Liver (tissue), 9 donors: ENCODE results near the gene EEF2K. TPM values are rescaled to one million over a fixed set of nuclear protein-coding genes. Genes with fewer than 3 reads are reported as not detected.

Experiments used
- DNase-seq: peaks from one replicate; pipeline ENCODE4 v3.0.0-alpha.2; 2017; ENCODE audit warnings: low spot score
- H3K27ac ChIP-seq, 2 donors: one replicate each; pipeline ENCODE4 v1.7.0; 2013; ENCODE audit warnings: inconsistent platforms in 2 of 2, low read length in 2 of 2, control low read depth in 1 of 2, low read depth in 1 of 2, mild to moderate bottlenecking in 1 of 2
- H3K27me3 ChIP-seq, 4 donors: one replicate each; pipeline versions ENCODE4 v1.6.1 to v1.7.0; 2013; ENCODE audit warnings: low read length in 3 of 4, inconsistent platforms in 1 of 4, mild to moderate bottlenecking in 1 of 4, moderate library complexity in 1 of 4; ENCODE audit not compliant: control insufficient read depth in 4 of 4, insufficient read depth in 4 of 4
- H3K36me3 ChIP-seq, 4 donors: one replicate each; pipeline versions ENCODE4 v1.6.1 to v1.7.0; 2013; ENCODE audit warnings: low read length in 3 of 4, mild to moderate bottlenecking in 3 of 4, low read depth in 1 of 4, moderate library complexity in 1 of 4; ENCODE audit not compliant: control insufficient read depth in 4 of 4, insufficient read depth in 3 of 4
- H3K4me1 ChIP-seq, 4 donors: one replicate each; pipeline versions ENCODE4 v1.6.1 to v1.7.0; 2013; ENCODE audit warnings: low read length in 3 of 4, mild to moderate bottlenecking in 3 of 4, moderate library complexity in 1 of 4; ENCODE audit not compliant: control insufficient read depth in 4 of 4, insufficient read depth in 4 of 4
- H3K4me3 ChIP-seq, 3 donors: one replicate each; pipeline versions ENCODE4 v1.6.1 to v1.7.0; 2013; ENCODE audit warnings: low read length in 3 of 3, control low read depth in 1 of 3, low read depth in 1 of 3, mild to moderate bottlenecking in 1 of 3
- H3K9ac ChIP-seq, 2 donors: one replicate each; pipeline ENCODE4 v1.7.0; 2013; ENCODE audit warnings: low read length in 2 of 2, mild to moderate bottlenecking in 2 of 2, moderate library complexity in 2 of 2, control low read depth in 1 of 2, low read depth in 1 of 2
- H3K9me3 ChIP-seq, 4 donors: one replicate each; pipeline versions ENCODE4 v1.6.1 to v1.7.0; 2013; ENCODE audit warnings: low read length in 3 of 4; ENCODE audit not compliant: control insufficient read depth in 4 of 4
- EGR1 ChIP-seq, 2 donors: IDR thresholded peaks; 2 replicates each; pipeline ENCODE4 v1.6.1; 2016 to 2018; ENCODE audit warnings: antibody characterized with exemption in 2 of 2, low read depth in 2 of 2
- FOXA1 ChIP-seq: IDR thresholded peaks from 2 replicates; pipeline ENCODE4 v1.6.1; 2016; ENCODE audit warnings: antibody characterized with exemption
- FOXA2 ChIP-seq: IDR thresholded peaks from 2 replicates; pipeline ENCODE4 v1.6.1; 2016; ENCODE audit warnings: antibody characterized with exemption
- GABPA ChIP-seq, 2 donors: IDR thresholded peaks in 1 of 2; conservative IDR thresholded peaks in 1 of 2; 2 replicates each; pipeline ENCODE4 v1.6.1; 2016; ENCODE audit warnings: antibody characterized with exemption in 2 of 2, mild to moderate bottlenecking in 1 of 2, moderate library complexity in 1 of 2
- NR2F2 ChIP-seq: IDR thresholded peaks from 2 replicates; pipeline ENCODE4 v1.6.1; 2016; ENCODE audit warnings: antibody characterized with exemption
- RAD21 ChIP-seq, 2 donors: IDR thresholded peaks; 2 replicates each; pipeline ENCODE4 v1.6.1; 2016; ENCODE audit warnings: antibody characterized with exemption in 2 of 2, mild to moderate bottlenecking in 2 of 2
- RXRA ChIP-seq, 2 donors: IDR thresholded peaks; 2 replicates each; pipeline ENCODE4 v1.6.1; 2017 to 2018; ENCODE audit warnings: antibody characterized with exemption in 2 of 2, mild to moderate bottlenecking in 1 of 2
- SP1 ChIP-seq: IDR thresholded peaks from 2 replicates; pipeline ENCODE4 v1.6.1; 2018; ENCODE audit warnings: antibody characterized with exemption, mild to moderate bottlenecking
- TAF1 ChIP-seq: conservative IDR thresholded peaks from 2 replicates; pipeline ENCODE4 v1.6.1; 2016; ENCODE audit warnings: antibody characterized with exemption, mild to moderate bottlenecking
- YY1 ChIP-seq: IDR thresholded peaks from 2 replicates; pipeline ENCODE4 v1.6.1; 2016; ENCODE audit warnings: antibody characterized with exemption, mild to moderate bottlenecking
- WGBS: extraction: QIAGEN DNeasy Blood & Tissue Kit; methylation state at CpG from one replicate; pipeline ENCODE4 v1.1.7; 2013; 5-methylcytosine and 5-hydroxymethylcytosine counted together
- polyA plus RNA-seq, 2 donors: library from polyadenylated mRNA; stranded (reverse) in 1 of 2; unstranded in 1 of 2; fragments of 200-250 nt in 1 of 2; fragments of >200 nt in 1 of 2; fragmentation: Nextera tagmentation in 1 of 2; extraction: Ambion mirVana in 1 of 2; gene quantifications; one replicate each; pipeline versions ENCODE4 v1.2.1 to v1.2.3, GENCODE V29; 2013 to 2015
- total RNA-seq, 2 donors: library from RNA; depleted of rRNA; stranded (reverse); fragments of >200 nt; gene quantifications; one replicate each; pipeline ENCODE4 v1.2.3, GENCODE V29; 2014
- TF ChIP-seq, protein P1 (sequence below): IDR thresholded peaks from 2 replicates; pipeline ENCODE4 v1.6.1; 2016; ENCODE audit warnings: antibody characterized with exemption, mild to moderate bottlenecking
- TF ChIP-seq, protein P2 (sequence below): IDR thresholded peaks from 2 replicates; pipeline ENCODE4 v1.6.1; 2016; ENCODE audit warnings: antibody characterized with exemption
- TF ChIP-seq, protein P3 (sequence below): IDR thresholded peaks from 2 replicates; pipeline ENCODE4 v1.6.1; 2016; ENCODE audit warnings: antibody characterized with exemption
- TF ChIP-seq, protein P4 (sequence below): IDR thresholded peaks from 2 replicates; pipeline ENCODE4 v1.6.1; 2016; ENCODE audit warnings: antibody characterized with exemption
- donor health status: healthy.
- donor health status: healthy.
- donor health status: healthy.
- donor health status: healthy.
- donor health status: healthy.

Gene EEF2K
- total and polyA plus RNA-seq, 4 donors: 3.2 to 14.3 (median 8.0) TPM

DNA sequence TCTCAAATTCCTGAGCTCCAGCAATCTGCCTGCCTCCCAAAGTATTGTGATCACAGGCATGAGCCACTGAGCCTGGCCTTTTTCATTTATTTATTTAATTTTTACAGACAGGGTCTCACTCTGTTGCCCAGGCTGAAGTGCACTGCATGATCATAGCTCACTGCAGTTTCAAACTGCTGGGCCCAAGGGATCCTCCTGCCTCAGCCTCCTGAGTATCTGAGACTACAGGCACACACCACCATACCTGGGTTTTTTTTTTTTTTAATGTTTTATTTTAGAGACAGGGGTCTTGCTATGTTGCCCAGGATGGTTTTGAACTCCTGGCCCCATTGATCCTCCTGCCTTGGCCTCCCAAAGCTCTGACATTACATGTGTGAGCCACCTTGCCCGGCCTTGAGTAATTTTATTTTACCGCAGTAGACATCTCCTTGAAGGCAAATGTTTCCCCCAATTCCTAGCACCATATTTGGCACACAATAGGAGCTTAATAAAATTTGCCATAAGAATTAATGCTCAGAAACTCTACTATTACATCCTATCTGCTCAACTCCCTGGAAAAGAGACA lies 1.9 kb upstream of the EEF2K start:
- TF ChIP-seq FOXA1 (no peak), FOXA2 (no peak), GABPA (IDR thresholded peaks at IDR 0.05 in 1 of 2, conservative IDR thresholded peaks at IDR 0.05 in 1 of 2) (no peak), RXRA (IDR thresholded peaks at IDR 0.05) (no peak)
- TF ChIP-seq, protein P1, sequence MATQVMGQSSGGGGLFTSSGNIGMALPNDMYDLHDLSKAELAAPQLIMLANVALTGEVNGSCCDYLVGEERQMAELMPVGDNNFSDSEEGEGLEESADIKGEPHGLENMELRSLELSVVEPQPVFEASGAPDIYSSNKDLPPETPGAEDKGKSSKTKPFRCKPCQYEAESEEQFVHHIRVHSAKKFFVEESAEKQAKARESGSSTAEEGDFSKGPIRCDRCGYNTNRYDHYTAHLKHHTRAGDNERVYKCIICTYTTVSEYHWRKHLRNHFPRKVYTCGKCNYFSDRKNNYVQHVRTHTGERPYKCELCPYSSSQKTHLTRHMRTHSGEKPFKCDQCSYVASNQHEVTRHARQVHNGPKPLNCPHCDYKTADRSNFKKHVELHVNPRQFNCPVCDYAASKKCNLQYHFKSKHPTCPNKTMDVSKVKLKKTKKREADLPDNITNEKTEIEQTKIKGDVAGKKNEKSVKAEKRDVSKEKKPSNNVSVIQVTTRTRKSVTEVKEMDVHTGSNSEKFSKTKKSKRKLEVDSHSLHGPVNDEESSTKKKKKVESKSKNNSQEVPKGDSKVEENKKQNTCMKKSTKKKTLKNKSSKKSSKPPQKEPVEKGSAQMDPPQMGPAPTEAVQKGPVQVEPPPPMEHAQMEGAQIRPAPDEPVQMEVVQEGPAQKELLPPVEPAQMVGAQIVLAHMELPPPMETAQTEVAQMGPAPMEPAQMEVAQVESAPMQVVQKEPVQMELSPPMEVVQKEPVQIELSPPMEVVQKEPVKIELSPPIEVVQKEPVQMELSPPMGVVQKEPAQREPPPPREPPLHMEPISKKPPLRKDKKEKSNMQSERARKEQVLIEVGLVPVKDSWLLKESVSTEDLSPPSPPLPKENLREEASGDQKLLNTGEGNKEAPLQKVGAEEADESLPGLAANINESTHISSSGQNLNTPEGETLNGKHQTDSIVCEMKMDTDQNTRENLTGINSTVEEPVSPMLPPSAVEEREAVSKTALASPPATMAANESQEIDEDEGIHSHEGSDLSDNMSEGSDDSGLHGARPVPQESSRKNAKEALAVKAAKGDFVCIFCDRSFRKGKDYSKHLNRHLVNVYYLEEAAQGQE: no peak
- H3K27me3 ChIP-seq: no peaks in the 10 kb centered on the region

DNA sequence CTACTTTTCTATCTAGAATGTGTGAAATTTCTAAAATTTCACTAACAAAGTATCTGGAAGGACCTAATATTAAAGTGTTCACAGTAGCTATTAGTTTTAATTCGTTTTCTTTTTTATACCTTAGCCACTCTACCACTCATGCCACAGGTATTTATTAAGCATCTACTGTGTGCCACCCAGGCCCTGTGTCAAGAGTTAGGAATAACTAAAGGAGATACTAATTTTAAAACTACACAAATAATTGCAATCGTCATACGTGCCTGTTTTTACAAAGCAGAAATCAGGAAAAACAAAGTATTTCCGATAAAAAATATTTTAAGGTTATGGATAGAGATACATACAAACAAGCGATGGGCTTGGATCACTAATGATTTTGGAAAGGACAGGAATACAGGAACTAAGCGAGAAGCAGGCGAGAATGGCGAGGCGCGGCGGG lies 483 bp upstream of the EEF2K start:
- Histone ChIP-seq H3K36me3 (no peaks in the 10 kb centered on the region), H3K4me1 (peaks cover 7 to 21% (median 12%) of the 10 kb centered on the region in 4 donors), H3K9me3 (no peaks in the 10 kb centered on the region), H3K9ac (peak overlapping the region in 1 of 2 donors; percentile 87), H3K27ac (peak overlapping the region; percentile 76 to 78), H3K27me3 (no peaks in the 10 kb centered on the region), H3K4me3 (peak overlapping the region in 2 of 3 donors; percentile 58 to 96)
- whole genome bisulfite sequencing: 5% methylated on average over 11 of the region's 11 CpGs
- no peak for DNase-seq
- TF ChIP-seq TAF1: peak; percentile 31
- TF ChIP-seq SP1: no peak

More for the DNA sequence above, 1.9 kb upstream of the EEF2K start:
- H3K9me3 ChIP-seq: no peaks in the 10 kb centered on the region
- DNase-seq: no peak
- H3K36me3 ChIP-seq: no peaks in the 10 kb centered on the region
- H3K27ac ChIP-seq: no peak overlapping the region
- H3K4me1 ChIP-seq: peaks cover 7 to 21% (median 12%) of the 10 kb centered on the region in 4 donors
- whole genome bisulfite sequencing: 98% methylated on average over 2 of the region's 2 CpGs
- H3K4me3 ChIP-seq: no peak overlapping the region
- H3K9ac ChIP-seq: no peak overlapping the region

DNA sequence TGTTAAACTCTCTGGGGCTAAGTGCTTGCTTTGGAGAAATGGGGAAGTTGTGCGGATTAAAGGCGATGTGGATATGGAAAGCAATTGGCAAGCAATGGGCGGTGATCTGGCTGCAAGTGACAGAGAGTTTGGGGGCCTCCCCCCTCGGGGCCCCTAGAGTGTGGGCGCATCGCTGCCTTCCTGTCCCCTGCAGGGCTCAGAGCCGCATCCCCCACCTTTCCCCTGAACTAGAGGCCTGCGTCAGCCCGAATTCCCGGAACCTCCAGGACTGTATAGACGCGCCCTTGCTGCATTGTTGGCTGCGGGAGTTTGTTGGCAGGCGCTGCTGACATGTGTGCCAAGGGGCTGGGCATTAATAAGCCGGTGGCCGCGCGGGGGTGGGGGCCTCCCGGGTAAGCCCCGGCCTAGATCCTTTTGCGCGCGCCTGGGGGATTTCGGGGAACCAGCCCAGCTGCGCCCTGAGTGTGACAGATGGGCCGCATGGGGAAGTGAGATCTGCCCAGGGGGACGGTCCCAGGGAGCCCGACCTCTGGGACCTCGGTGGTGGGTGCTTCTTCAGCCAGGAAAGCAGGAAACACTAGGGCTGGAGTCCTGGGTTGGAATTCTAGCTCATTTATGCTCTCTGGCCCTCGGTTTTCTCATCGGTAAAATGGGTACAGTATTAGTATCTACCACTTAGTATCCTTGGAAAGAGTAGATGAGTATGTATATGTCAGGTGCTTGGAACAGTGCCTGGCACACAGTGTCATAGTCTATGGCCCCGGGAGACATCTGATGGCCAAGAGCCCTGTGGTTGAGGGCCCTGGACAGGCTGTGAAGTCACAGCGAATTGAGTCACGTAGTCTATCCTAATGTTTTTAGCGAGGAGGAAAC lies 1.0 kb downstream of the EEF2K start:
- Histone ChIP-seq H3K4me1 (peaks cover 7 to 21% (median 12%) of the 10 kb centered on the region in 4 donors), H3K27me3 (no peaks in the 10 kb centered on the region), H3K27ac (peak overlapping the region; percentile 79 to 91), H3K4me3 (peak overlapping the region; percentile 68 to 96 (median 70)), H3K9me3 (no peaks in the 10 kb centered on the region), H3K9ac (peak overlapping the region; percentile 56 to 75), H3K36me3 (no peaks in the 10 kb centered on the region)
- 8% methylated on average over 35 of the region's 35 CpGs for WGBS
- DNase-seq: peak; percentile 43
- TF ChIP-seq FOXA2 (no peak), NR2F2 (peak; percentile 30), EGR1 (IDR thresholded peaks at IDR 0.05; ENCODE audit: low read depth in 2 of 2) (peak in 1 of 2 donors; percentile 30), SP1 (peak; percentile 22), RAD21 (IDR thresholded peaks at IDR 0.05) (peak in 1 of 2 donors; percentile 7), YY1 (peak; percentile 38)
- TF ChIP-seq, protein P2, sequence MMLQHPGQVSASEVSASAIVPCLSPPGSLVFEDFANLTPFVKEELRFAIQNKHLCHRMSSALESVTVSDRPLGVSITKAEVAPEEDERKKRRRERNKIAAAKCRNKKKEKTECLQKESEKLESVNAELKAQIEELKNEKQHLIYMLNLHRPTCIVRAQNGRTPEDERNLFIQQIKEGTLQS: no peak
- TF ChIP-seq, protein P3, sequence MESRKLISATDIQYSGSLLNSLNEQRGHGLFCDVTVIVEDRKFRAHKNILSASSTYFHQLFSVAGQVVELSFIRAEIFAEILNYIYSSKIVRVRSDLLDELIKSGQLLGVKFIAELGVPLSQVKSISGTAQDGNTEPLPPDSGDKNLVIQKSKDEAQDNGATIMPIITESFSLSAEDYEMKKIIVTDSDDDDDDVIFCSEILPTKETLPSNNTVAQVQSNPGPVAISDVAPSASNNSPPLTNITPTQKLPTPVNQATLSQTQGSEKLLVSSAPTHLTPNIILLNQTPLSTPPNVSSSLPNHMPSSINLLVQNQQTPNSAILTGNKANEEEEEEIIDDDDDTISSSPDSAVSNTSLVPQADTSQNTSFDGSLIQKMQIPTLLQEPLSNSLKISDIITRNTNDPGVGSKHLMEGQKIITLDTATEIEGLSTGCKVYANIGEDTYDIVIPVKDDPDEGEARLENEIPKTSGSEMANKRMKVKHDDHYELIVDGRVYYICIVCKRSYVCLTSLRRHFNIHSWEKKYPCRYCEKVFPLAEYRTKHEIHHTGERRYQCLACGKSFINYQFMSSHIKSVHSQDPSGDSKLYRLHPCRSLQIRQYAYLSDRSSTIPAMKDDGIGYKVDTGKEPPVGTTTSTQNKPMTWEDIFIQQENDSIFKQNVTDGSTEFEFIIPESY: no peak
- TF ChIP-seq, protein P1: peak; percentile 21
- TF ChIP-seq, protein P4, sequence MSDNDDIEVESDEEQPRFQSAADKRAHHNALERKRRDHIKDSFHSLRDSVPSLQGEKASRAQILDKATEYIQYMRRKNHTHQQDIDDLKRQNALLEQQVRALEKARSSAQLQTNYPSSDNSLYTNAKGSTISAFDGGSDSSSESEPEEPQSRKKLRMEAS: peak; percentile 42
